Right ventricle myocardium inferior (tissue), 1 donor: Measurements from ENCODE around the gene SIRT5. TPM values are rescaled to one million over a fixed set of nuclear protein-coding genes. Genes with fewer than 3 reads are reported as not detected.

Experiments used
- ATAC-seq: fragments of 200-7000 bp; cut with Tn5 transposase; one replicate; pipeline ENCODE4 v1.9.1; 2020; ENCODE audit warnings: mild to moderate bottlenecking, moderate library complexity
- DNase-seq: peaks from one replicate; pipeline ENCODE4 v3.0.0; 2021; ENCODE audit errors: missing footprints
- intact Hi-C: fragments of 100-400 bp; cut with DNase I; formaldehyde crosslinking; loops from one replicate; pipeline ENCODE4 v1.11.0; 2022
- total RNA-seq: library from RNA; stranded (reverse); fragmentation: NEBNext Ultra II Directional; extraction: Animal tissue kit (Norgen Biotek cat#: 25700); gene quantifications from one replicate; pipeline ENCODE4 v1.2.1, GENCODE V29; 2021
- donor health status: DM: no; HTN: yes; CAD: no; lungs with severe emphysema.

SIRT5 gene
- total RNA-seq, 1 donor from 2014 or later, result 50.8 TPM

GRCh38 chr6:13660893-13661292, 86.5 kb downstream of the SIRT5 start:
- ATAC-seq (peak; percentile 39), DNase-seq (no peak)
- intact Hi-C loops, result no loop called here

GRCh38 chr6:13661647-13662046, 87.2 kb downstream of the SIRT5 start:
- intact Hi-C loops, result no loop called here
- ATAC-seq (no peak), DNase-seq (no peak)

GRCh38 chr6:13662651-13663334, 88.4 kb downstream of the SIRT5 start:
- intact Hi-C loops, result no loop called here
- ATAC-seq (no peak), DNase-seq (no peak)

- intact Hi-C loops, result no loop called here
- DNase-seq (no peak), ATAC-seq (no peak)
These were observed 89.6 kb downstream of the SIRT5 start for GRCh38 chr6:13663986-13664385.

Other genes with a start within 250 kb of the SIRT5 start
- gene TBC1D7, start 246.1 kb upstream of the SIRT5 start, total RNA-seq, result 32.2 TPM
- gene GFOD1, start 87.0 kb upstream of the SIRT5 start, total RNA-seq, result 38.8 TPM
- 50.7 TPM for gene NOL7, start 40.7 kb downstream of the SIRT5 start, total RNA-seq
- gene RANBP9, start 137.2 kb downstream of the SIRT5 start, total RNA-seq, result 32.3 TPM
- 33.9 TPM for gene MCUR1, start 240.0 kb downstream of the SIRT5 start, total RNA-seq